Kidney epithelial cell (primary cell): Measurements from ENCODE around the gene IL12RB2. TPM values are rescaled to one million over a fixed set of nuclear protein-coding genes. Genes with fewer than 3 reads are reported as not detected.

Source experiments
- DNase-seq: peaks from one replicate; pipeline ENCODE4 v3.0.0-alpha.2; 2010; ENCODE audit warnings: low read depth
- H3K27me3 ChIP-seq: 2 replicates; pipeline ENCODE4 v1.6.0; 2011; ENCODE audit warnings: low read length; ENCODE audit not compliant: control insufficient read depth, insufficient read depth
- H3K36me3 ChIP-seq: 2 replicates; pipeline ENCODE4 v1.5.1; 2011; ENCODE audit warnings: low read length; ENCODE audit not compliant: control insufficient read depth, insufficient read depth
- H3K4me3 ChIP-seq: 2 replicates; pipeline ENCODE4 v1.5.1; 2011; ENCODE audit warnings: low read depth, mild to moderate bottlenecking, control low read depth, low read length
- CTCF ChIP-seq: IDR thresholded peaks from 2 replicates; pipeline ENCODE4 v1.5.1; 2011; ENCODE audit warnings: mild to moderate bottlenecking, moderate library complexity, low read length, control low read depth, inconsistent platforms; ENCODE audit not compliant: insufficient read depth, poor library complexity, severe bottlenecking
- total RNA-seq: library from RNA; depleted of rRNA; stranded (reverse); fragments of >200 nt; gene quantifications from 2 replicates; pipeline ENCODE4 v1.2.3, GENCODE V29; 2015

IL12RB2 gene
- total RNA-seq, 1 donor from 2014 or later = 0.17 TPM

GRCh38 chr1:67338642-67339041 is 31.0 kb downstream of the IL12RB2 start:
- H3K4me3 ChIP-seq = no peak overlapping the region
- H3K36me3 ChIP-seq = no peaks in the 10 kb centered on the region
- no peak for DNase-seq
- TF ChIP-seq CTCF = no peak
- no peaks in the 10 kb centered on the region for H3K27me3 ChIP-seq

GRCh38 chr1:67339623-67340343 is 32.1 kb downstream of the IL12RB2 start:
- peak; percentile 61 for DNase-seq
- Histone ChIP-seq H3K27me3 (no peaks in the 10 kb centered on the region), H3K4me3 (no peak overlapping the region), H3K36me3 (no peaks in the 10 kb centered on the region)
- TF ChIP-seq CTCF = no peak

GRCh38 chr1:67342076-67342890 is 34.6 kb downstream of the IL12RB2 start:
- Histone ChIP-seq H3K4me3 (no peak overlapping the region), H3K36me3 (no peaks in the 10 kb centered on the region), H3K27me3 (no peaks in the 10 kb centered on the region)
- no peak for TF ChIP-seq CTCF
- no peak for DNase-seq

GRCh38 chr1:67345556-67345955 is 37.9 kb downstream of the IL12RB2 start:
- Histone ChIP-seq H3K4me3 (no peak overlapping the region), H3K27me3 (no peaks in the 10 kb centered on the region), H3K36me3 (no peaks in the 10 kb centered on the region)
- TF ChIP-seq CTCF = no peak
- no peak for DNase-seq

- Histone ChIP-seq H3K27me3 (no peaks in the 10 kb centered on the region), H3K36me3 (no peaks in the 10 kb centered on the region), H3K4me3 (no peak overlapping the region)
- DNase-seq = no peak
- TF ChIP-seq CTCF = no peak
These were observed 39.3 kb downstream of the IL12RB2 start for GRCh38 chr1:67346982-67347381.
